ENCODE data around the gene KIF1B. TPM values are rescaled to one million over a fixed set of nuclear protein-coding genes. Genes with fewer than 3 reads are reported as not detected.
A peak's percentile ranks its signal among the peaks of the same experiment; 100 is the strongest.
"Not testable (repeated sequence)": the region's sequence is repeated elsewhere in the genome, so short reads cannot be mapped to it uniquely, and the experiment has no call there.

KIF1B gene
- total RNA-seq, 1 donor from 2014 or later: 35.5 TPM

GRCh38 chr1:10245674-10246073 is 35.3 kb downstream of the KIF1B start:
- no peaks in the 10 kb centered on the region for H3K4me1 ChIP-seq
- H3K27ac ChIP-seq: no peak overlapping the region
- H3K27me3 ChIP-seq: no peaks in the 10 kb centered on the region
- no peak for ATAC-seq
- intact Hi-C loops (cut with DNase I): no loop called here
- no peak for TF ChIP-seq CTCF (IDR thresholded peaks at IDR 0.05)
- DNase-seq: no peak
- H3K36me3 ChIP-seq: no peaks in the 10 kb centered on the region
- H3K4me3 ChIP-seq: no peak overlapping the region
- no peaks in the 10 kb centered on the region for H3K9me3 ChIP-seq

GRCh38 chr1:10249808-10250457 is 39.6 kb downstream of the KIF1B start:
- H3K9me3 ChIP-seq: no peaks in the 10 kb centered on the region
- H3K36me3 ChIP-seq: no peaks in the 10 kb centered on the region
- intact Hi-C loops (cut with DNase I): no loop called here
- no peak overlapping the region for H3K27ac ChIP-seq
- TF ChIP-seq CTCF (IDR thresholded peaks at IDR 0.05): no peak
- peaks cover 9% of the 10 kb centered on the region for H3K4me1 ChIP-seq
- ATAC-seq (no peak), DNase-seq (no peak)
- no peaks in the 10 kb centered on the region for H3K27me3 ChIP-seq
- no peak overlapping the region for H3K4me3 ChIP-seq

- intact Hi-C loops (cut with DNase I): no loop called here
- no peaks in the 10 kb centered on the region for H3K27me3 ChIP-seq
- DNase-seq (no peak), ATAC-seq (no peak)
- H3K27ac ChIP-seq: no peak overlapping the region
- no peak overlapping the region for H3K4me3 ChIP-seq
- no peak for TF ChIP-seq CTCF (IDR thresholded peaks at IDR 0.05)
- no peaks in the 10 kb centered on the region for H3K36me3 ChIP-seq
- no peaks in the 10 kb centered on the region for H3K9me3 ChIP-seq
- peaks cover 9% of the 10 kb centered on the region for H3K4me1 ChIP-seq
Observed at GRCh38 chr1:10250663-10251062, 40.3 kb downstream of the KIF1B start.

GRCh38 chr1:10251325-10252108 is 41.1 kb downstream of the KIF1B start:
- H3K4me1 ChIP-seq; H3K9me3 ChIP-seq; H3K27ac ChIP-seq; H3K27me3 ChIP-seq; intact Hi-C loops (cut with DNase I); H3K4me3 ChIP-seq; DNase-seq; H3K36me3 ChIP-seq: not testable (repeated sequence)
- peak; percentile 60 for ATAC-seq

GRCh38 chr1:10252508-10252907 is 42.1 kb downstream of the KIF1B start:
- Histone ChIP-seq H3K27me3 (no peaks in the 10 kb centered on the region), H3K9me3 (no peaks in the 10 kb centered on the region), H3K4me1 (peaks cover 9% of the 10 kb centered on the region), H3K27ac (no peak overlapping the region), H3K4me3 (no peak overlapping the region), H3K36me3 (peaks cover 14% of the 10 kb centered on the region)
- ATAC-seq (no peak), DNase-seq (no peak)
- intact Hi-C loops (cut with DNase I): no loop called here
- no peak for TF ChIP-seq CTCF (IDR thresholded peaks at IDR 0.05)

GRCh38 chr1:10253149-10253548 is 42.8 kb downstream of the KIF1B start:
- H3K4me1 ChIP-seq: peaks cover 11% of the 10 kb centered on the region
- peak overlapping the region; percentile 75 for H3K27ac ChIP-seq
- ATAC-seq: no peak
- intact Hi-C loops (cut with DNase I): no loop called here
- H3K4me3 ChIP-seq: no peak overlapping the region
- no peak for TF ChIP-seq CTCF (IDR thresholded peaks at IDR 0.05)
- no peak for DNase-seq
- H3K36me3 ChIP-seq: peaks cover 16% of the 10 kb centered on the region
- no peaks in the 10 kb centered on the region for H3K27me3 ChIP-seq
- H3K9me3 ChIP-seq: no peaks in the 10 kb centered on the region
